Measurements from ENCODE around the gene DENND5B.

Gene DENND5B

GRCh38 chr12:31488737-31489338 is 102.1 kb downstream of the DENND5B start:
- TF ChIP-seq CTCF (conservative IDR thresholded peaks at IDR 0.05) = no peak
- H3K27ac ChIP-seq = no peak overlapping the region

- peak overlapping the region; percentile 52 for H3K27ac ChIP-seq
- no peak for TF ChIP-seq CTCF (conservative IDR thresholded peaks at IDR 0.05)
These were observed 105.4 kb downstream of the DENND5B start for GRCh38 chr12:31485571-31485970.

GRCh38 chr12:31482816-31483215 is 108.1 kb downstream of the DENND5B start:
- no peak for TF ChIP-seq CTCF (conservative IDR thresholded peaks at IDR 0.05)
- H3K27ac ChIP-seq = no peak overlapping the region

GRCh38 chr12:31481415-31481814 is 109.5 kb downstream of the DENND5B start:
- TF ChIP-seq CTCF (conservative IDR thresholded peaks at IDR 0.05) = no peak
- H3K27ac ChIP-seq = no peak overlapping the region

GRCh38 chr12:31479516-31480210 is 111.3 kb downstream of the DENND5B start:
- no peak overlapping the region for H3K27ac ChIP-seq
- TF ChIP-seq CTCF (conservative IDR thresholded peaks at IDR 0.05) = no peak

GRCh38 chr12:31478898-31479297 is 112.0 kb downstream of the DENND5B start:
- no peak overlapping the region for H3K27ac ChIP-seq
- TF ChIP-seq CTCF (conservative IDR thresholded peaks at IDR 0.05) = no peak

- TF ChIP-seq CTCF (conservative IDR thresholded peaks at IDR 0.05) = no peak
- no peak overlapping the region for H3K27ac ChIP-seq
These were observed 112.5 kb downstream of the DENND5B start for GRCh38 chr12:31478425-31478824.
